MM.1S (cell line): ENCODE measurements around the gene KBTBD13.

ENCODE experiments used
- DNase-seq: peaks from one replicate; pipeline ENCODE4 v3.0.0-alpha.2; 2015
- H2AFZ ChIP-seq: fragments of 300-600 bp; sonication (generic); 2 replicates; pipeline ENCODE4 v1.6.0; 2016; ENCODE audit warnings: antibody characterized with exemption, low read length
- H3F3A ChIP-seq: fragments of 300-600 bp; sonication (generic); 2 replicates; pipeline ENCODE4 v1.6.1; 2016; ENCODE audit warnings: mild to moderate bottlenecking, antibody characterized with exemption, low read length, moderate library complexity, mixed read lengths; ENCODE audit not compliant: insufficient read depth
- H3K27ac ChIP-seq: fragments of 300-600 bp; sonication (generic); 2 replicates; pipeline ENCODE4 v1.5.1; 2016; ENCODE audit warnings: mild to moderate bottlenecking, low read length
- H3K27me3 ChIP-seq: fragments of 300-600 bp; sonication (generic); replicated peaks from 2 replicates; pipeline ENCODE4 v1.6.0; 2016; ENCODE audit warnings: low read length; ENCODE audit not compliant: insufficient read depth
- H3K36me3 ChIP-seq: fragments of 300-600 bp; sonication (generic); replicated peaks from 2 replicates; pipeline ENCODE4 v1.6.1; 2016; ENCODE audit warnings: mild to moderate bottlenecking, low read length, mixed read lengths; ENCODE audit not compliant: insufficient read depth
- H3K4me1 ChIP-seq: fragments of 300-600 bp; sonication (generic); 2 replicates; pipeline ENCODE4 v1.6.1; 2016; ENCODE audit warnings: low read length, mixed read lengths
- H3K4me2 ChIP-seq: fragments of 300-600 bp; sonication (generic); 2 replicates; pipeline ENCODE4 v1.6.0; 2016; ENCODE audit warnings: low read depth, low read length
- H3K4me3 ChIP-seq: fragments of 300-600 bp; sonication (generic); 2 replicates; pipeline ENCODE4 v1.5.1; 2016; ENCODE audit warnings: low read length, mixed read lengths
- H3K79me2 ChIP-seq: fragments of 300-600 bp; sonication (generic); 2 replicates; pipeline ENCODE4 v1.6.1; 2016; ENCODE audit warnings: mixed run types, low read length, mixed read lengths
- H3K9ac ChIP-seq: fragments of 300-600 bp; sonication (generic); 2 replicates; pipeline ENCODE4 v1.6.1; 2016; ENCODE audit warnings: low read length, mixed read lengths
- H3K9me2 ChIP-seq: fragments of 300-600 bp; sonication (generic); replicated peaks from 2 replicates; pipeline ENCODE4 v1.6.1; 2016; ENCODE audit warnings: mild to moderate bottlenecking, low read length, mixed read lengths; ENCODE audit not compliant: insufficient read depth
- H3K9me3 ChIP-seq: fragments of 300-600 bp; sonication (generic); replicated peaks from 2 replicates; pipeline ENCODE4 v1.6.1; 2016; ENCODE audit warnings: mild to moderate bottlenecking, low read length, mixed read lengths; ENCODE audit not compliant: insufficient read depth
- H4K20me1 ChIP-seq: fragments of 300-600 bp; sonication (generic); 2 replicates; pipeline ENCODE4 v1.6.1; 2016; ENCODE audit warnings: mild to moderate bottlenecking, low read length, moderate library complexity, mixed read lengths; ENCODE audit not compliant: insufficient read depth
- CTCF ChIP-seq: fragments of 300-600 bp; sonication (generic); IDR thresholded peaks from 2 replicates; pipeline ENCODE4 v1.5.1; 2016; ENCODE audit warnings: antibody characterized with exemption, low read length, mixed read lengths
- EZH2 ChIP-seq: fragments of 300-600 bp; sonication (generic); optimal IDR thresholded peaks from 2 replicates; pipeline ENCODE3; 2017; ENCODE audit warnings: low read depth, mild to moderate bottlenecking, antibody characterized with exemption, low read length, mixed read lengths
- EZH2phosphoT487 ChIP-seq: fragments of 300-600 bp; sonication (generic); IDR thresholded peaks from 2 replicates; pipeline ENCODE4 v1.6.1; 2018; ENCODE audit warnings: antibody characterized with exemption, low read length

KBTBD13 gene

GRCh38 chr15:65110676-65111292 is 34.2 kb downstream of the KBTBD13 start:
- H3K4me3 ChIP-seq, result no peak overlapping the region
- no peak overlapping the region for H3K27ac ChIP-seq
- TF ChIP-seq EZH2 (no peak), EZH2phosphoT487 (no peak)
- H2AFZ ChIP-seq, result no peak overlapping the region
- H3K4me1 ChIP-seq, result no peaks in the 10 kb centered on the region
- H3F3A ChIP-seq, result no peaks in the 10 kb centered on the region
- no peak overlapping the region for H3K4me2 ChIP-seq
- H3K9me3 ChIP-seq, result no peaks in the 10 kb centered on the region
- no peaks in the 10 kb centered on the region for H3K79me2 ChIP-seq
- no peak overlapping the region for H3K9ac ChIP-seq
- no peaks in the 10 kb centered on the region for H4K20me1 ChIP-seq
- DNase-seq, result no peak
- no peaks in the 10 kb centered on the region for H3K27me3 ChIP-seq
- peaks cover 3% of the 10 kb centered on the region; the same call in 1 of the 2 replicates for H3K36me3 ChIP-seq
- H3K9me2 ChIP-seq, result no peaks in the 10 kb centered on the region

- DNase-seq, result no peak
These were observed 38.5 kb downstream of the KBTBD13 start, which contains the start of gene UBAP1L for GRCh38 chr15:65115086-65115485. TSS of gene UBAP1L (minus strand) at chr15:65115200. CDS start at chr15:65106215, 8,985 bp downstream.

GRCh38 chr15:65115542-65115941 is 39.0 kb downstream of the KBTBD13 start:
- no peak overlapping the region for H3K9ac ChIP-seq
- no peaks in the 10 kb centered on the region for H4K20me1 ChIP-seq
- no peaks in the 10 kb centered on the region for H3K9me2 ChIP-seq
- DNase-seq, result no peak
- H3K9me3 ChIP-seq, result no peaks in the 10 kb centered on the region
- no peaks in the 10 kb centered on the region for H3K27me3 ChIP-seq
- H3K79me2 ChIP-seq, result no peaks in the 10 kb centered on the region
- H3K4me1 ChIP-seq, result no peaks in the 10 kb centered on the region
- H3K4me3 ChIP-seq, result no peak overlapping the region
- no peak overlapping the region for H2AFZ ChIP-seq
- TF ChIP-seq CTCF (no peak), EZH2phosphoT487 (no peak)
- H3F3A ChIP-seq, result no peaks in the 10 kb centered on the region
- no peak overlapping the region for H3K27ac ChIP-seq
- H3K36me3 ChIP-seq, result peaks cover 10% of the 10 kb centered on the region; the same call in 1 of the 2 replicates
- no peak overlapping the region for H3K4me2 ChIP-seq

More at GRCh38 chr15:65115086-65115485, 38.5 kb downstream of the KBTBD13 start, which contains the start of gene UBAP1L:
- no peaks in the 10 kb centered on the region for H3K9me3 ChIP-seq
- no peak within 1 kb of the TSS for H2AFZ ChIP-seq
- no peaks in the 10 kb centered on the region for H4K20me1 ChIP-seq
- H3K4me1 ChIP-seq, result no peaks in the 10 kb centered on the region
- H3K9ac ChIP-seq, result no peak within 1 kb of the TSS
- H3K79me2 ChIP-seq, result no peaks in the 10 kb centered on the region
- no peaks in the 10 kb centered on the region for H3K27me3 ChIP-seq
- no peak within 1 kb of the TSS for H3K4me3 ChIP-seq
- H3K27ac ChIP-seq, result no peak within 1 kb of the TSS
- H3K4me2 ChIP-seq, result no peak within 1 kb of the TSS
- TF ChIP-seq CTCF (no peak), EZH2phosphoT487 (no peak), EZH2 (no peak)
- H3K9me2 ChIP-seq, result no peaks in the 10 kb centered on the region
- H3F3A ChIP-seq, result no peaks in the 10 kb centered on the region
- peaks cover 10% of the 10 kb centered on the region; the same call in 1 of the 2 replicates for H3K36me3 ChIP-seq
